Hematopoietic multipotent progenitor cell treated with erythropoietin and hydrocortisone succinate and interleukin-3 and kit ligand, for 4 days (in vitro differentiated cells): ENCODE data around the gene MARCHF10.
"Not testable (repeated sequence)": the region's sequence is repeated elsewhere in the genome, so short reads cannot be mapped to it uniquely, and the experiment has no call there.

Experiments used
- DNase-seq: peaks from one replicate; pipeline ENCODE4 v3.0.0-alpha.2; 2015

Gene MARCHF10

DNA sequence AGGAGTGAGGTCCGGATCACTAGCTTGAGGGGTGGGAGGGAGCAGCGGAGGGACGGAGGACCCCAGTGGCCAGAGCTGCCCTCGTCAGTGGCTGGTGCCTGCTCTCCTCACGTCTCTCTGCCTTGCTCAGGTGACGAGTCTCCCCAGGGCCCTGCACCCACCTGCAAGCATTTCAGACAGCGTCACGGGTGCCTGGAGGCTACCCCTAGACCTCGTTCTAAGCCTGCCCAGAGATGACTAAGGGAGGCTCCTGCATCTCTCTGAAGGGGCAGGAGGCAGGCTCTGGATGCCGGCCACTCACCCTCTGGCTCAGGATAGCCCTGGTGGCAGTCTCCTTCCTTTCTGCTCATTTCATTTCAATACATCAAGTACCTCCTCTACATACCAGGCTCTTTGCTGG lies 111.9 kb downstream of the MARCHF10 start:
- DNase-seq: no peak

GRCh38 chr17:62695093-62695738 lies 112.9 kb downstream of the MARCHF10 start:
- peak; percentile 20 for DNase-seq

DNA sequence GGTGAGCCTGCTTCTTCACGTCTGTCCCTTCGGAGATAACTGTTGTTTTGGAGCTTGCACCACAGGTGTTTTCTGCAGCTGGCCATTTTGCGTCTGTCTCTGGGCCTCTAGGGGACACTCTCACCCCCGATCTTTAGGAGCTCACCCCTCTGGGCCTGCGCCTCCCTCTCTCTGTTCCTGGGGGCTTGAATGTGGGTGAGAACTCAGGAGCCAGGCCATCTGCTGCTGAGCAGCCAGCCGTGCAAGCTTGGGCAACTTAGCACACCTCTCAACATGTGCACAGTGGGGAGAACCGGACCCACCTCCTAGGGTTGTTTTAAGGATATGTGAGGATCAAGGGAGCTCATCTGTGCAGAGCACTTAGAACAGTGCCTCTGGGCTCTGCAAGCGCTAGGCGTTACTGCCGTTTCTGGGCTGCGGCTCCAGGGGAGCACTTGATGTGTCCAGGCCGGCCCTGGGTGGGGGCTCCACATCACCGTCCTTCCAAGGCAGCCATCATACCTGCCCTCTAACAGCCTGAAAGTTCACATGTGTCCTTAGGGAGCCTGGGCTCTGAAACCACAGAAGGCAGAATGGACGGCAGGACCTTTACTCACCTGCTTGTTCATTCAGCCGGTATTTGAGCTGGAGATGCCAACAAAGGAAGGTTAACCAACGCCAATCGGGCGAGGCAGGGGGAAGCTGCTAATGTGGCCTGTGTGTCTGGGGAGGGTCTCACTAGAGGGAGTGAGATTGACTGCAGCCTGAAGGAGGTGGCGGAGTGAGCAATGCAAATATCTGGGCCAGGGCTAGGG lies 114.3 kb downstream of the MARCHF10 start:
- peak; percentile 35 for DNase-seq

GRCh38 chr17:62692721-62693431 lies 115.2 kb downstream of the MARCHF10 start:
- DNase-seq: peak; percentile 93

DNA sequence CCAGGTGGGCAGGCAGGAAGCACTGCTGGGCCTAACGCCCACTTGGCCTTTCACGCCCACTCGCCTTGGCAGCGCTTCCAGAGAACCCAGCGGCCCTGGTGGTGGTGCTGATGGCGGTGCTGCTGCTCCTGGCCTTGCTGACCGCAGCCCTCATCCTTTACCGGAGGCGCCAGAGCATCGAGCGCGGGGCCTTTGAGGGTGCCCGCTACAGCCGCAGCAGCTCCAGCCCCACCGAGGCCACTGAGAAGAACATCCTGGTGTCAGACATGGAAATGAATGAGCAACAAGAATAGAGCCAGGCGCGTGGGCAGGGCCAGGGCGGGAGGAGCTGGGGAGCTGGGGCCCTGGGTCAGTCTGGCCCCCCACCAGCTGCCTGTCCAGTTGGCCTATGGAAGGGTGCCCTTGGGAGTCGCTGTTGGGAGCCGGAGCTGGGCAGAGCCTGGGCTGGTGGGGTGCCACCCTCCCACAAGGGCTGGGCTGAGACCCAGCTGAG lies 115.9 kb downstream of the MARCHF10 start:
- no peak for DNase-seq

GRCh38 chr17:62691589-62691915 lies 116.6 kb downstream of the MARCHF10 start:
- DNase-seq: not testable (repeated sequence)

DNA sequence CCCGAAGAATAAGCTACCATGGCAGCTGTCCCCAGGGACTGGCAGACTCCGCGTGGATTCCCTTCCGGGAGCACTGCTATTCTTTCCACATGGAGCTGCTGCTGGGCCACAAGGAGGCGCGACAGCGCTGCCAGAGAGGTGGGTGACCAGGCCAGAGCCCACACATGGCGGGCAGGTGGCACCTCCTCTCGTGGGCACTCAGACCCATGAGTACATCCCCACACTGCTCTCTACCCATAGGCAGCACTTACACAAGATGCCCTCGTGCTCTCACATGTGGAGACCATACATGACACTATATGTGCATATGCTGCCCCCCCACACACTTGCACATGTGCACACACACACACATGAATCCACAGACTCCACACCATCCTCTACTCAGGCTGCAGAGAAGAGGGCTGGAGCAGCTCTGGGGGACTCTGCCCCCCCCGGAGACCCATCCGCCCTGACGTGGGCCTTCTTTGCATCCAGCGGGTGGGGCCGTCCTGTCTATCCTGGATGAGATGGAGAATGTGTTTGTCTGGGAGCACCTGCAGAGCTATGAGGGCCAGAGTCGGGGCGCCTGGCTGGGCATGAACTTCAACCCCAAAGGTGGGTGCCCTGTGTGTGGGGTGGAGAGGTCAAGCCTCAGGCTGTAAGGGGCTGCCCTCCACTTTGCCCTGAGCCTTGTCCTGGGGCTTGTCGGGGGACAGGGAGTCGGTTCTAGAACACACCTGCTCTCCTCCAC lies 117.8 kb downstream of the MARCHF10 start:
- no peak for DNase-seq

DNA sequence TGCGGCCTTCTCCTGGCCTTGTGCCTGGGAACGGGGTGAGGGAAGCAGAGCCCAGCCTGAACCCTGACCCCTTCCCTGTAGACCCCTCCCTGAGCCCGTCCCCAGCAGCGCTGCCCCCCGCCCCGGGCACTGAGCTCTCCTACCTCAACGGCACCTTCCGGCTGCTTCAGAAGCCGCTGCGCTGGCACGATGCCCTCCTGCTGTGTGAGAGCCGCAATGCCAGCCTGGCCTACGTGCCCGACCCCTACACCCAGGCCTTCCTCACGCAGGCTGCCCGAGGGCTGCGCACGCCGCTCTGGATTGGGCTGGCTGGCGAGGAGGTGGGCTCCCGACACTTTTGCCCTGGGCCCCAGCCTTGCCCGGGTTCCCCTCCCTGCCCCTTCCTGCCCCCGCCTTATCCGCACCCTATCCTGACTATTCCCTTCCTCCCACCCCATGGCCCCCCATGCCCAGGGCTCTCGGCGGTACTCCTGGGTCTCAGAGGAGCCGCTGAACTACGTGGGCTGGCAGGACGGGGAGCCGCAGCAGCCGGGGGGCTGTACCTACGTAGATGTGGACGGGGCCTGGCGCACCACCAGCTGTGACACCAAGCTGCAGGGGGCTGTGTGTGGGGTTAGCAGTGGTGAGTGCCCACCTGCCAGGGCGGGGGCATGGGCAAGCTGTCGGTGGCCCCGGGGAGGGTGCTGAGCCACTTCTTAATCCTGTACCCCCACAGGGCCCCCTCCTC lies 118.5 kb downstream of the MARCHF10 start:
- DNase-seq: no peak

GRCh38 chr17:62688398-62689160 lies 119.5 kb downstream of the MARCHF10 start:
- DNase-seq: no peak

GRCh38 chr17:62687997-62688396 lies 120.1 kb downstream of the MARCHF10 start:
- DNase-seq: no peak

DNA sequence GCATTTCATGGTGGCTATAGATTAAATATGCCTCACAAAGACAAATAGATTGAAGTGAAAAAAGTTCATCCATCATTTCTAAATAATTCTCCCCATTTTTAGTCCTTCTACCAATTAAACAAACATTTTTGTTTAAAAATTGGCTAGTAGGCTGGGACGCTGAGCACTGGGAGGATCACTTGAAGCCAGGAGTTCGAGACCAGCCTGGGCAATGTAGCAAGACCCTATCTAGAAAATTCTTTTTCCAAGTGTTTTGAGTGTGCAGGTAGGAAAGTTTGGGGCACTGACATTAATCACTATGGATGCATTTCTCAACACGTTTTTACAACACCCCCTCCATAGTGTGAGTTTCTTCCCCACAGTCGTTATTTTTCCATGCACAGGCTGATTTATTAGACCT lies 123.9 kb downstream of the MARCHF10 start:
- DNase-seq: no peak

GRCh38 chr17:62681939-62682381 lies 126.2 kb downstream of the MARCHF10 start:
- no peak for DNase-seq

- DNase-seq: peak; percentile 63
Measured at GRCh38 chr17:62681061-62681938, 126.8 kb downstream of the MARCHF10 start.

- DNase-seq: no peak
Measured at GRCh38 chr17:62680541-62681052, 127.5 kb downstream of the MARCHF10 start.

GRCh38 chr17:62679866-62680377 lies 128.2 kb downstream of the MARCHF10 start:
- no peak for DNase-seq

GRCh38 chr17:62678214-62678919 lies 129.7 kb downstream of the MARCHF10 start:
- no peak for DNase-seq

GRCh38 chr17:62676952-62677596 lies 131.0 kb downstream of the MARCHF10 start:
- no peak for DNase-seq

DNA sequence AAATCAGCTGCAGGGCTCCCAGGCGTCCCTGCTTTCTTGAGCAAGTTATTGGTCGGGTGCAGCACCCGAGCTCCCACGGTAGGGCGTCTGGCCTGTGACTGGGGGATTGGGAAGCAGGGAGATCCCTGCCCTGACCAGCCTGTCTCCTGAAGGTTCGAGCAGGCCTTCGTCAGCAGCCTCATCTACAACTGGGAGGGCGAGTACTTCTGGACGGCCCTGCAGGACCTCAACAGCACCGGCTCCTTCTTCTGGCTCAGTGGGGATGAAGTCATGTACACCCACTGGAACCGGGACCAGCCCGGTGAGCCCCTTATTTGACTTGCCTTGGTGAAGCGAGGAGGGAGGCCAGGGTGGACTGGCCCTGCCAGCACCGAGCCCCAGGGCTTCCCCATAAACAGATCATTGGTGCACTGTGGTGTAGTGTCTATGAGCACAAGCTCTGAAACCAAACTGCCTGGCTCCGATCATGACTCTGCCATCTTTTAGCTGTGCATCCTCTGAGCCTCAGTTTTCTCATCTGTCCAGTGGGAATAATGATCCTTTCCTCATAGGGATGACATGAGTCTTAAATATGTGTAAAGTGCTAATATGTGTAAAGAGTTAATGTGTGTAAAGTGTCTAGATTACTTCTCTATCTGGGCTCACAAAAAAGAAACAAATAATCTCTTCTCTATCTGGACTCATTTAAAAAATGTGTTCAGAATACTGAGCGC lies 131.7 kb downstream of the MARCHF10 start:
- no peak for DNase-seq
